ENCODE results near the gene TBPL2. TPM values are rescaled to one million over a fixed set of nuclear protein-coding genes. Genes with fewer than 3 reads are reported as not detected.

TBPL2 gene
- total RNA-seq, 1 experiment from 2014 or later = not detected

- Histone ChIP-seq H3T11ph (ENCODE audit: low read length) (no peak overlapping the region), H3K4me2 (ENCODE audit: insufficient read depth, insufficient read length, low read length) (no peak overlapping the region), H3K79me2 (ENCODE audit: insufficient read depth, low read length) (no peaks in the 10 kb centered on the region), H3K9ac (ENCODE audit: extremely low read depth, insufficient read length, low read length) (no peak overlapping the region), H3K23ac (ENCODE audit: insufficient read length, low read depth, low read length) (no peak overlapping the region), H3K9me3 (ENCODE audit: control insufficient read depth, low read depth, low read length) (no peaks in the 10 kb centered on the region), H4K91ac (ENCODE audit: insufficient read length, low read depth, low read length) (no peak overlapping the region), H3K18ac (ENCODE audit: insufficient read length, low read depth, low read length) (no peak overlapping the region), H2BK5ac (ENCODE audit: insufficient read length, low read length) (no peak overlapping the region), H3K56ac (ENCODE audit: insufficient read length, low read depth, low read length) (no peak overlapping the region), H3K14ac (ENCODE audit: insufficient read depth, low read length) (no peak overlapping the region), H3K4me1 (ENCODE audit: insufficient read depth, low read length) (peaks cover 2% of the 10 kb centered on the region; the same call in 1 of the 2 replicates), H2BK120ac (ENCODE audit: low read depth, low read length, poor library complexity, severe bottlenecking) (no peak overlapping the region), H3K79me1 (ENCODE audit: insufficient read depth, low read depth, low read length, poor library complexity, severe bottlenecking) (no peaks in the 10 kb centered on the region), H2BK12ac (ENCODE audit: insufficient read length, low read depth, low read length) (no peak overlapping the region), H3K4ac (ENCODE audit: low read depth, low read length) (no peak overlapping the region), H2BK15ac (ENCODE audit: low read depth, low read length) (no peak overlapping the region), H2AK5ac (ENCODE audit: insufficient read length, low read length) (no peak overlapping the region), H2BK20ac (ENCODE audit: low read depth, low read length, poor library complexity, severe bottlenecking) (no peak overlapping the region), H3K23me2 (ENCODE audit: insufficient read length, low read depth, low read length, poor library complexity, severe bottlenecking) (no peaks in the 10 kb centered on the region), H4K8ac (replicated peaks; ENCODE audit: insufficient read length, low read depth, low read length) (no peak overlapping the region), H3K27me3 (ENCODE audit: insufficient read depth, low read length) (no peaks in the 10 kb centered on the region), H4K20me1 (ENCODE audit: control insufficient read depth, insufficient read depth, insufficient read length) (no peaks in the 10 kb centered on the region), H3K27ac (ENCODE audit: insufficient read length, low read depth, low read length) (no peak overlapping the region), H4K5ac (ENCODE audit: insufficient read length, low read depth, low read length) (no peak overlapping the region), H2AFZ (ENCODE audit: low read length) (no peak overlapping the region)
- H3K9me3 Mint-ChIP-seq = no peaks in the 10 kb centered on the region
- H3K36me3 Mint-ChIP-seq (ENCODE audit: insufficient read depth in 1 of 3, low read depth in 3 of 3) = no peaks in the 10 kb centered on the region
- DNase-seq = no peak
- WGBS (ENCODE audit: extremely low coverage, insufficient read length, low lambda C conversion rate) = no CpG with 5 or more reads among the region's 1 CpG
- no peak overlapping the region for H3K4me3 Mint-ChIP-seq
- TF ChIP-seq CTCF (conservative IDR thresholded peaks at IDR 0.05) = no peak
- peaks cover 10 to 11% of the 10 kb centered on the region in 2 experiments for H3K4me1 Mint-ChIP-seq
- H3K27ac Mint-ChIP-seq = no peak overlapping the region
- H3K27me3 Mint-ChIP-seq (ENCODE audit: low read depth) = no peaks in the 10 kb centered on the region
Measured at GRCh38 chr14:55425091-55425490, 15.3 kb downstream of the TBPL2 start.
